Measurements from ENCODE around the gene STAG3. TPM values are rescaled to one million over a fixed set of nuclear protein-coding genes. Genes with fewer than 3 reads are reported as not detected.

Gene STAG3
- total RNA-seq, 6 experiments from 2014 or later: 0.81 to 5.9 (median 4.4) TPM

- ATAC-seq: peak; percentile 81 to 91 (median 89)
- H3K27ac ChIP-seq: peak within 1 kb of the TSS; percentile 60 to 78 (median 70)
- intact Hi-C loops (cut with DNase I): no loop called here
- no peaks in the 10 kb centered on the region for H3K27me3 ChIP-seq
- peak within 1 kb of the TSS; percentile 96 to 97 (median 97) for H3K4me3 ChIP-seq
- peaks cover 0 to 18% (median 4%) of the 10 kb centered on the region in 4 donors for H3K36me3 ChIP-seq
- WGBS (ENCODE audit: insufficient coverage, low coverage, low lambda C conversion rate, missing lambda C conversion rate): 3% methylated on average over 29 of the region's 87 CpGs
- peak; percentile 93 to 95 (median 93) for DNase-seq
- peaks cover 0 to 13% (median 0%) of the 10 kb centered on the region in 4 donors for H3K4me1 ChIP-seq
- H3K9me3 ChIP-seq: no peaks in the 10 kb centered on the region
- TF ChIP-seq CTCF (IDR thresholded peaks at IDR 0.05): no peak
- TF ChIP-seq POLR2A (IDR thresholded peaks at IDR 0.05): peak; percentile 61
Observed at GRCh38 chr7:100158229-100159098, 19.3 kb upstream of the STAG3 start, which contains the start of gene TRAPPC14. Gene TRAPPC14, minus strand, starts transcription at chr7:100158723. Its CDS starts 224 bp downstream, at chr7:100158499.

GRCh38 chr7:100159099-100159623 is 18.6 kb upstream of the STAG3 start:
- peaks cover 0 to 11% (median 0%) of the 10 kb centered on the region in 4 donors for H3K4me1 ChIP-seq
- H3K9me3 ChIP-seq: no peaks in the 10 kb centered on the region
- WGBS (ENCODE audit: insufficient coverage, low coverage, low lambda C conversion rate, missing lambda C conversion rate): 37% methylated on average over 5 of the region's 7 CpGs

GRCh38 chr7:100160067-100160466 is 17.7 kb upstream of the STAG3 start:
- Histone ChIP-seq H3K27ac (no peak overlapping the region), H3K9me3 (no peaks in the 10 kb centered on the region), H3K27me3 (no peaks in the 10 kb centered on the region), H3K36me3 (peaks cover 0 to 12% (median 4%) of the 10 kb centered on the region in 4 donors), H3K4me1 (peaks cover 0 to 6% (median 0%) of the 10 kb centered on the region in 4 donors), H3K4me3 (no peak overlapping the region)
- TF ChIP-seq POLR2A (IDR thresholded peaks at IDR 0.05) (no peak), CTCF (IDR thresholded peaks at IDR 0.05) (no peak)
- 91% methylated on average over 7 of the region's 18 CpGs for WGBS (ENCODE audit: insufficient coverage, low coverage, low lambda C conversion rate, missing lambda C conversion rate)
- ATAC-seq: no peak
- no peak for DNase-seq
- intact Hi-C loops (cut with DNase I): no loop called here

More at GRCh38 chr7:100159099-100159623, 18.6 kb upstream of the STAG3 start:
- Histone ChIP-seq H3K27me3 (no peaks in the 10 kb centered on the region), H3K4me3 (peak overlapping the region; percentile 96 to 97 (median 97)), H3K36me3 (peaks cover 0 to 12% (median 4%) of the 10 kb centered on the region in 4 donors), H3K27ac (peak overlapping the region in 2 of 3 donors; percentile 60 to 78)
- no peak for TF ChIP-seq CTCF (IDR thresholded peaks at IDR 0.05)
- ATAC-seq (no peak), DNase-seq (no peak)
- intact Hi-C loops (cut with DNase I): no loop called here

GRCh38 chr7:100163006-100163531 is 14.6 kb upstream of the STAG3 start:
- DNase-seq: no peak
- WGBS (ENCODE audit: insufficient coverage, low coverage, low lambda C conversion rate, missing lambda C conversion rate): 56% methylated on average over 5 of the region's 6 CpGs
- Histone ChIP-seq H3K9me3 (no peaks in the 10 kb centered on the region), H3K36me3 (no peaks in the 10 kb centered on the region), H3K4me1 (no peaks in the 10 kb centered on the region), H3K27ac (no peak overlapping the region), H3K4me3 (no peak overlapping the region), H3K27me3 (no peaks in the 10 kb centered on the region)
- ATAC-seq: no peak
- TF ChIP-seq POLR2A (IDR thresholded peaks at IDR 0.05) (no peak), CTCF (IDR thresholded peaks at IDR 0.05) (no peak)
- intact Hi-C loops (cut with DNase I): no loop called here
